ENCODE results near the gene ICA1L.
"Not testable (repeated sequence)": the region's sequence is repeated elsewhere in the genome, so short reads cannot be mapped to it uniquely, and the experiment has no call there.

Gene ICA1L

GRCh38 chr2:202870431-202871299 is 901 bp downstream of the ICA1L start:
- DNase-seq (ENCODE audit: low read depth, low spot score): peak; percentile 47

GRCh38 chr2:202861987-202862386 is 9.6 kb downstream of the ICA1L start:
- TF ChIP-seq YY1 (IDR thresholded peaks at IDR 0.05; ENCODE audit: insufficient read depth, insufficient read length) (no peak), SUZ12 (IDR thresholded peaks at IDR 0.05; ENCODE audit: extremely low read depth, insufficient read depth, insufficient read length) (no peak), ZNF274 (IDR thresholded peaks at IDR 0.05; ENCODE audit: low read depth, low read length) (no peak)
- H3K4me3 ChIP-seq (ENCODE audit: insufficient read length, low read depth): no peak overlapping the region

More at GRCh38 chr2:202870431-202871299, 901 bp downstream of the ICA1L start:
- no peaks in the 10 kb centered on the region for H3K9me3 ChIP-seq (ENCODE audit: insufficient read depth, low read length)
- TF ChIP-seq YY1 (IDR thresholded peaks at IDR 0.05; ENCODE audit: insufficient read depth, insufficient read length): no peak
- no peak for TF ChIP-seq ZNF274 (IDR thresholded peaks at IDR 0.05; ENCODE audit: low read depth, low read length)
- no peak for TF ChIP-seq SUZ12 (IDR thresholded peaks at IDR 0.05; ENCODE audit: extremely low read depth, insufficient read depth, insufficient read length)
- H3K4me1 ChIP-seq (ENCODE audit: insufficient read depth, insufficient read length): no peaks in the 10 kb centered on the region
- H3K4me3 ChIP-seq (ENCODE audit: insufficient read length, low read depth): peak overlapping the region; percentile 72
- H3K9ac ChIP-seq (ENCODE audit: insufficient read length, low read depth): peak overlapping the region; percentile 88
- peaks cover 14% of the 10 kb centered on the region for H3K27me3 ChIP-seq (ENCODE audit: insufficient read depth, insufficient read length)
- H3K36me3 ChIP-seq (ENCODE audit: insufficient read depth, insufficient read length, low read length): no peaks in the 10 kb centered on the region

GRCh38 chr2:202858601-202859000 is 13.0 kb downstream of the ICA1L start:
- no peaks in the 10 kb centered on the region for H3K36me3 ChIP-seq (ENCODE audit: insufficient read depth, insufficient read length, low read length)
- no peaks in the 10 kb centered on the region for H3K9me3 ChIP-seq (ENCODE audit: insufficient read depth, low read length)
- H3K27me3 ChIP-seq (ENCODE audit: insufficient read depth, insufficient read length): no peaks in the 10 kb centered on the region
- no peak overlapping the region for H3K9ac ChIP-seq (ENCODE audit: insufficient read length, low read depth)
- no peak for TF ChIP-seq YY1 (IDR thresholded peaks at IDR 0.05; ENCODE audit: insufficient read depth, insufficient read length)
- no peak for TF ChIP-seq ZNF274 (IDR thresholded peaks at IDR 0.05; ENCODE audit: low read depth, low read length)
- no peak overlapping the region for H3K4me3 ChIP-seq (ENCODE audit: insufficient read length, low read depth)
- no peaks in the 10 kb centered on the region for H3K4me1 ChIP-seq (ENCODE audit: insufficient read depth, insufficient read length)
- DNase-seq (ENCODE audit: low read depth, low spot score): no peak

More at GRCh38 chr2:202861987-202862386, 9.6 kb downstream of the ICA1L start:
- Histone ChIP-seq H3K36me3 (ENCODE audit: insufficient read depth, insufficient read length, low read length) (no peaks in the 10 kb centered on the region), H3K9me3 (ENCODE audit: insufficient read depth, low read length) (no peaks in the 10 kb centered on the region), H3K27me3 (ENCODE audit: insufficient read depth, insufficient read length) (no peaks in the 10 kb centered on the region), H3K4me1 (ENCODE audit: insufficient read depth, insufficient read length) (no peaks in the 10 kb centered on the region), H3K9ac (ENCODE audit: insufficient read length, low read depth) (no peak overlapping the region)
- DNase-seq (ENCODE audit: low read depth, low spot score): no peak

GRCh38 chr2:202849343-202849742 is 22.2 kb downstream of the ICA1L start:
- not testable (repeated sequence) for DNase-seq (ENCODE audit: low read depth, low spot score)

GRCh38 chr2:202848813-202849212 is 22.8 kb downstream of the ICA1L start:
- TF ChIP-seq ZNF274 (IDR thresholded peaks at IDR 0.05; ENCODE audit: low read depth, low read length): no peak
- TF ChIP-seq SUZ12 (IDR thresholded peaks at IDR 0.05; ENCODE audit: extremely low read depth, insufficient read depth, insufficient read length): no peak
- TF ChIP-seq YY1 (IDR thresholded peaks at IDR 0.05; ENCODE audit: insufficient read depth, insufficient read length): no peak
- no peaks in the 10 kb centered on the region for H3K36me3 ChIP-seq (ENCODE audit: insufficient read depth, insufficient read length, low read length)

More at GRCh38 chr2:202849343-202849742, 22.2 kb downstream of the ICA1L start:
- H3K4me3 ChIP-seq (ENCODE audit: insufficient read length, low read depth); H3K4me1 ChIP-seq (ENCODE audit: insufficient read depth, insufficient read length); H3K9ac ChIP-seq (ENCODE audit: insufficient read length, low read depth); H3K36me3 ChIP-seq (ENCODE audit: insufficient read depth, insufficient read length, low read length); H3K27me3 ChIP-seq (ENCODE audit: insufficient read depth, insufficient read length); H3K9me3 ChIP-seq (ENCODE audit: insufficient read depth, low read length): not testable (repeated sequence)

GRCh38 chr2:202847693-202848524 is 23.7 kb downstream of the ICA1L start:
- Histone ChIP-seq H3K4me3 (ENCODE audit: insufficient read length, low read depth) (no peak overlapping the region), H3K9ac (ENCODE audit: insufficient read length, low read depth) (no peak overlapping the region)
- no peak for DNase-seq (ENCODE audit: low read depth, low spot score)

More at GRCh38 chr2:202848813-202849212, 22.8 kb downstream of the ICA1L start:
- no peak overlapping the region for H3K4me3 ChIP-seq (ENCODE audit: insufficient read length, low read depth)
- no peaks in the 10 kb centered on the region for H3K9me3 ChIP-seq (ENCODE audit: insufficient read depth, low read length)
- no peak for DNase-seq (ENCODE audit: low read depth, low spot score)
- H3K27me3 ChIP-seq (ENCODE audit: insufficient read depth, insufficient read length): no peaks in the 10 kb centered on the region
- H3K4me1 ChIP-seq (ENCODE audit: insufficient read depth, insufficient read length): peaks cover 2% of the 10 kb centered on the region
- no peak overlapping the region for H3K9ac ChIP-seq (ENCODE audit: insufficient read length, low read depth)

GRCh38 chr2:202844656-202845055 is 26.9 kb downstream of the ICA1L start:
- DNase-seq (ENCODE audit: low read depth, low spot score): no peak
- H3K4me1 ChIP-seq (ENCODE audit: insufficient read depth, insufficient read length): peaks cover 2% of the 10 kb centered on the region
- no peak overlapping the region for H3K9ac ChIP-seq (ENCODE audit: insufficient read length, low read depth)
- peaks cover 7% of the 10 kb centered on the region; the same call in 1 of the 2 replicates for H3K9me3 ChIP-seq (ENCODE audit: insufficient read depth, low read length)
- no peak for TF ChIP-seq ZNF274 (IDR thresholded peaks at IDR 0.05; ENCODE audit: low read depth, low read length)
- TF ChIP-seq YY1 (IDR thresholded peaks at IDR 0.05; ENCODE audit: insufficient read depth, insufficient read length): no peak
- TF ChIP-seq SUZ12 (IDR thresholded peaks at IDR 0.05; ENCODE audit: extremely low read depth, insufficient read depth, insufficient read length): no peak
- no peaks in the 10 kb centered on the region for H3K27me3 ChIP-seq (ENCODE audit: insufficient read depth, insufficient read length)
- no peaks in the 10 kb centered on the region for H3K36me3 ChIP-seq (ENCODE audit: insufficient read depth, insufficient read length, low read length)
- no peak overlapping the region for H3K4me3 ChIP-seq (ENCODE audit: insufficient read length, low read depth)

More at GRCh38 chr2:202847693-202848524, 23.7 kb downstream of the ICA1L start:
- Histone ChIP-seq H3K36me3 (ENCODE audit: insufficient read depth, insufficient read length, low read length) (no peaks in the 10 kb centered on the region), H3K27me3 (ENCODE audit: insufficient read depth, insufficient read length) (no peaks in the 10 kb centered on the region), H3K4me1 (ENCODE audit: insufficient read depth, insufficient read length) (peaks cover 2% of the 10 kb centered on the region), H3K9me3 (ENCODE audit: insufficient read depth, low read length) (peaks cover 7% of the 10 kb centered on the region; the same call in 1 of the 2 replicates)
- no peak for TF ChIP-seq SUZ12 (IDR thresholded peaks at IDR 0.05; ENCODE audit: extremely low read depth, insufficient read depth, insufficient read length)
- no peak for TF ChIP-seq YY1 (IDR thresholded peaks at IDR 0.05; ENCODE audit: insufficient read depth, insufficient read length)
- no peak for TF ChIP-seq ZNF274 (IDR thresholded peaks at IDR 0.05; ENCODE audit: low read depth, low read length)
